ENCODE measurements around the gene TPRKB.

The TPRKB gene

DNA sequence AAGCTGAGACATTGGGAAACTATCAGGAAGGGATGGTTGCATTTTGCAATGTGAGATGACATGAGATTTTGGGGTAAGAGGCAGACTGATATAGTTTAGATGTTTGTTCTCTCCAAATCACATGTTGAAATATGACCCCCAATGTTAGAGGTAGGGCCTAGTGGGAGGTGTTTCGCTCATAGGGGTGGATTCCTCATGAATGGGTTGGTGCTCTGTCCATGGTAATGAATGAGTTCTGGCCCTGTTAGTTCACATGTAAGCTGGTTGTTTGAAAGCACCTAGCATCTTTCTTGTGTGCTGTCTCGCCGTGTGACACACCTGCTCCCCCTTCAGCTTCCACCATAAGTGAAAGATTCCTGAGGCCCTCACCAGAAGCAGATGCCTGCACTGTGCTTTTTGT lies 37.7 kb downstream of the TPRKB start:
- TF ChIP-seq, protein P1, sequence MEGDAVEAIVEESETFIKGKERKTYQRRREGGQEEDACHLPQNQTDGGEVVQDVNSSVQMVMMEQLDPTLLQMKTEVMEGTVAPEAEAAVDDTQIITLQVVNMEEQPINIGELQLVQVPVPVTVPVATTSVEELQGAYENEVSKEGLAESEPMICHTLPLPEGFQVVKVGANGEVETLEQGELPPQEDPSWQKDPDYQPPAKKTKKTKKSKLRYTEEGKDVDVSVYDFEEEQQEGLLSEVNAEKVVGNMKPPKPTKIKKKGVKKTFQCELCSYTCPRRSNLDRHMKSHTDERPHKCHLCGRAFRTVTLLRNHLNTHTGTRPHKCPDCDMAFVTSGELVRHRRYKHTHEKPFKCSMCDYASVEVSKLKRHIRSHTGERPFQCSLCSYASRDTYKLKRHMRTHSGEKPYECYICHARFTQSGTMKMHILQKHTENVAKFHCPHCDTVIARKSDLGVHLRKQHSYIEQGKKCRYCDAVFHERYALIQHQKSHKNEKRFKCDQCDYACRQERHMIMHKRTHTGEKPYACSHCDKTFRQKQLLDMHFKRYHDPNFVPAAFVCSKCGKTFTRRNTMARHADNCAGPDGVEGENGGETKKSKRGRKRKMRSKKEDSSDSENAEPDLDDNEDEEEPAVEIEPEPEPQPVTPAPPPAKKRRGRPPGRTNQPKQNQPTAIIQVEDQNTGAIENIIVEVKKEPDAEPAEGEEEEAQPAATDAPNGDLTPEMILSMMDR (IDR thresholded peaks at IDR 0.05): no peak

DNA sequence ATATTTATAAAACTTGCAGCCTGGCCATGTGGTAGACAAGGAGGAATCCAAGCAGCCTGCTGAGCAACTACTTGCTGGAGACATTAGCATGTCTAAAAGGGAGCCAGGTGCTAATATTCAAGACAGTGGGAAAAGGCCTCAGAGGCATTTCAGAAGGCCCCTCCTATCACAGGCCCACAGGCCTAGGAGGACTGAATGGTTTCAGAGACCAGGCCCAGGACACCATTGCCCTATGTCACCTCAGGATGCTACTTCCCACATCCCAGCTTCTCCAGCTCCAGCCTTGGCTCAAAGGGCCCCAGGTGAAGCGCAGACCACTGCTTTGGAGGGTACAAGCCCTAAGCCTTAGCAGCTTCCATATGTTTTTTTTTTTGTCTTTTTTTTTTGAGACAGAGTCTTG lies 39.0 kb downstream of the TPRKB start:
- TF ChIP-seq, protein P1 (IDR thresholded peaks at IDR 0.05): no peak

DNA sequence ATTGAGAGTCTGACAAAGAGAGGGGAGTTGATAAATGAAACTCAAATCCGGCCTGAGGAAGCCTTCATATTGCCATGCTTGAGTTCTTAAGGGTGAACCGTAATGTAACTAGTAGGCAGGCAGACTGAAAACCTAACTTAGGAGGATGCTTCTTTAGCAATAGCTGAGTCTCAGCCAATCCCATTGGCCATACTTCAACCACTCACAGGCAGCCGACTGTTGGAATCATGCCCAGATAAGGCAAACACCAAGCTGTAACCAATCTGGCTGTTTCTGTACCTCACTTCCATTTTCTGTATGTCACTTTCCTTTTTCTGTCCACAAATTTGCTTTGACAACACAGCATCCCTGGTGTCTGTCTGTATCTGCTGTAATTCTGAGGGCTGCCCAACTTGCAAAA lies 39.5 kb downstream of the TPRKB start:
- TF ChIP-seq, protein P1 (IDR thresholded peaks at IDR 0.05): no peak

DNA sequence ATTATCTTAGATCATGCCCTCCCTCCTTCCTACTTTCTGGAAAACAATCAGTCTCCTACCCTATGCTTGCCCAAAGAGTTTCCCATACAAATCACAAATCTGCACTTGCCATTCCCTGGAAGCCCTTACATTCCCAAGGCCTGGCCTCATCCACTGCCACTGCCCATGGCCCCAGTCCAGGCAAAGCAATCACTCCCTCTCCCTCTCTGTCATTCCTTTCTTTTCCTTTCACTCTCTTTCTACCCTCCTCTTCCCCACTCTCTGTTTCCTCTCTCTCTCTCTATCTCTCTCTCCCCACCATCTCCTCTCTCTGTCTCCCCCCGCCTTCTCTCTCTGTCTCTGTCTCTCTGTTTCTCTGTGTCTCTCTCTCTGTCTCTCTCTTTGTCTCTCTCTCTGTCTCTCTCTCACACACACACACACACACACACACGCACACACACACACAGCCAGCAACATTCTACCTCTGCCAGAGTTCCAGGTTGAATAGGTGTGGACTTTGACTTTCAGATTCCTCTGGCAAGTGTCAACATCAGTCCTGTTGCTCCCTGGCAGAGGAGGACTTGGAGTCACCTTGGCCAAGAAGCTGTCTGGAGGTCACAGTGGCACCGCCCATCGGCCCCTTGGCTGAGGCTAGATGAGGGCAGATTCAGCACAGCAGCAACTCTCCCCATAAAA lies 51.2 kb downstream of the TPRKB start:
- TF ChIP-seq, protein P1 (IDR thresholded peaks at IDR 0.05): no peak

DNA sequence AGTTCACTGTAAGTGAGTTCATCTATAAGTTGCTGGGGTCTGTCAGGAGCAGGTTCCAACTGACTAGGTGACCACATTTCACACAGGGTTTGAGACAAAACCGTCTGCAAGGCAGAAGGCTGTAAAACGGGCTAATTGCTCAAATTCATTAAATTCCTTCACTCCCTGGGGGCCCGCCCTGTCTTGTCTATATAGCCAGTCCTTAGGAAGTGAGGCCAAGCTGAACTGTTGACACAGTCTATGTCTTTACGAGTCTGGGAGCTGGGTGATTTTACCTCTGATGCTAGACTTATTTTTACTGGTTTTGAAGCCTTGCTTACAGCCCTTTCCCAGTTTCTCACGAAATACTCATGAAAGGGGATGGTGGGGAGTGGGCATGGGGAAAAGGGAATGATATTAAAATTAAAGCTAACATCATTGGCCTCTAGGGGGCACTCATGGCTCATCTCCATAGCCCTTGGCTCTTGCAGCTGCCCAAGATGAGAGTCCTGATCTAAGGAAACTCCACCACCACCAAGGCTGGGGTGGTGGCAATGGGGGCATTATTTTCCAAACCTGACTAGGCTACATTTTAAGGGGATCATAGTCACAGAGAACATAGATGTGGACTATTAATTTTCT lies 57.1 kb downstream of the TPRKB start:
- TF ChIP-seq, protein P1 (IDR thresholded peaks at IDR 0.05): peak; percentile 37; the same call in 1 of the 2 replicates

Measured in LNCAP (cell line).